Upper lobe of right lung (tissue), 1 donor: ENCODE measurements around the gene HMGXB3. TPM values are rescaled to one million over a fixed set of nuclear protein-coding genes. Genes with fewer than 3 reads are reported as not detected.
A peak's percentile ranks its signal among the peaks of the same experiment; 100 is the strongest.
"Not testable (repeated sequence)": the region's sequence is repeated elsewhere in the genome, so short reads cannot be mapped to it uniquely, and the experiment has no call there.

Experiments used
- ATAC-seq: fragments of 200-7000 bp; cut with Tn5 transposase; one replicate; pipeline ENCODE4 v1.9.1; 2020; ENCODE audit warnings: mild to moderate bottlenecking, moderate library complexity
- DNase-seq: peaks from one replicate; pipeline ENCODE4 v3.0.0-alpha.2; 2020
- H3K27ac ChIP-seq: fragments of 200-600 bp; one replicate; pipeline ENCODE4 v1.8.0; 2022
- H3K27me3 ChIP-seq: fragments of 200-600 bp; one replicate; pipeline ENCODE4 v1.8.0; 2022; ENCODE audit warnings: mild to moderate bottlenecking
- H3K36me3 ChIP-seq: fragments of 200-600 bp; one replicate; pipeline ENCODE4 v1.8.0; 2022
- H3K4me1 ChIP-seq: fragments of 200-600 bp; one replicate; pipeline ENCODE4 v1.8.0; 2022
- H3K4me3 ChIP-seq: fragments of 200-600 bp; one replicate; pipeline ENCODE4 v1.8.0; 2022; ENCODE audit warnings: mild to moderate bottlenecking
- H3K9me3 ChIP-seq: fragments of 200-600 bp; one replicate; pipeline ENCODE4 v1.8.0; 2022
- intact Hi-C: fragments of 100-400 bp; cut with DNase I; formaldehyde crosslinking; loops from one replicate; pipeline ENCODE4 v1.11.0; 2022
- total RNA-seq: library from RNA; stranded (reverse); fragmentation: NEBNext Ultra II Directional; extraction: Animal tissue kit (Norgen Biotek cat#: 25700); gene quantifications from one replicate; pipeline ENCODE4 v1.2.1, GENCODE V29; 2021
- TF ChIP-seq, protein P1 (sequence below): fragments of 200-600 bp; IDR thresholded peaks from one replicate; pipeline ENCODE4 v1.8.0; 2022; ENCODE audit warnings: antibody characterized with exemption
- donor health status: DM: no; HTN: yes; CAD: no; lungs with severe emphysema.

HMGXB3 gene
- total RNA-seq, 1 donor from 2014 or later, result 33.7 TPM

DNA sequence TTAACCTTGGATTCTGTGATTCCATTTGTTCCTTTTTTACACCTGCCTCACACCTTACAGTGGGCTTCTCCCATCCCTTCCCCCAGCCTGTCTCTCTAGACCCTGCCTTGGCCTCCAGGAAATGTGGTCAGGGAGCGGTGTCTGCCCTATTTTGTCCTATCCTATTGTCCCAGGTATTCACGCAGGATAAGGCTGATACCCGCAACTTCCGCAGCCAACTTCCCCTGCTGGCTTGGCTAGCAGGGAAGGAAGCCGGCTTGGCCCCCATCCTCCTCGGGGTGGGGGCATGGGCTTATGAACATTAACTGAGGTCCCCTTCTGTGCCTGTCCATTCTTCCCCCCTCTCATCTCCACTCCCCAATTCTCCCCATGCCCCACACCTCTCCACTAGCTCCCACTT, 82.3 kb downstream of the HMGXB3 start:
- DNase-seq (peak; percentile 63), ATAC-seq (no peak)
- intact Hi-C loops, result no loop called here
- H3K27ac ChIP-seq, result no peak overlapping the region
- no peaks in the 10 kb centered on the region for H3K27me3 ChIP-seq
- H3K4me1 ChIP-seq, result peaks cover 10% of the 10 kb centered on the region
- TF ChIP-seq, protein P1, sequence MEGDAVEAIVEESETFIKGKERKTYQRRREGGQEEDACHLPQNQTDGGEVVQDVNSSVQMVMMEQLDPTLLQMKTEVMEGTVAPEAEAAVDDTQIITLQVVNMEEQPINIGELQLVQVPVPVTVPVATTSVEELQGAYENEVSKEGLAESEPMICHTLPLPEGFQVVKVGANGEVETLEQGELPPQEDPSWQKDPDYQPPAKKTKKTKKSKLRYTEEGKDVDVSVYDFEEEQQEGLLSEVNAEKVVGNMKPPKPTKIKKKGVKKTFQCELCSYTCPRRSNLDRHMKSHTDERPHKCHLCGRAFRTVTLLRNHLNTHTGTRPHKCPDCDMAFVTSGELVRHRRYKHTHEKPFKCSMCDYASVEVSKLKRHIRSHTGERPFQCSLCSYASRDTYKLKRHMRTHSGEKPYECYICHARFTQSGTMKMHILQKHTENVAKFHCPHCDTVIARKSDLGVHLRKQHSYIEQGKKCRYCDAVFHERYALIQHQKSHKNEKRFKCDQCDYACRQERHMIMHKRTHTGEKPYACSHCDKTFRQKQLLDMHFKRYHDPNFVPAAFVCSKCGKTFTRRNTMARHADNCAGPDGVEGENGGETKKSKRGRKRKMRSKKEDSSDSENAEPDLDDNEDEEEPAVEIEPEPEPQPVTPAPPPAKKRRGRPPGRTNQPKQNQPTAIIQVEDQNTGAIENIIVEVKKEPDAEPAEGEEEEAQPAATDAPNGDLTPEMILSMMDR, result no peak
- no peaks in the 10 kb centered on the region for H3K9me3 ChIP-seq
- peak overlapping the region; percentile 14 for H3K4me3 ChIP-seq
- H3K36me3 ChIP-seq, result no peaks in the 10 kb centered on the region

DNA sequence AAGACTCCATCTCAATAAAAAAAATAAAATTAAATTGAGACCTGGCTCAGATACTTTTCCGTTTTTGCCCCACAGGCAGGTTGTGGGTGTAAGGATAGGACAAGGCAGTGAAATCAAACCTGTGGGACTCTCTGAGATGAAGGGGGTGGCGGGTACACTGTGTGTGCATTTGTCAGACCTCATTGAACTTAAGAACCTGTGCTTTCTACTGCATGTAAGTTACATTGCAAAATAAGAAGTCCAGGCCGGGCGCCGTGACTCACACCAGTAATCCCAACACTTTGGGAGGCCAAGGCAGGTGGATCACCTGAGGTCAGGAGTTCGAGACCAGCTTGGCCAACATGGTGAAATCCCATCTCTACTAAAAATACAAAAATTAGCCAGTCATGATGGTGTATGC, 84.2 kb downstream of the HMGXB3 start:
- H3K36me3 ChIP-seq, ATAC-seq, intact Hi-C loops, H3K9me3 ChIP-seq, H3K27ac ChIP-seq: not testable (repeated sequence)
- peak; percentile 46 for DNase-seq
- Histone ChIP-seq H3K4me3 (peak overlapping the region; percentile 38), H3K4me1 (peaks cover 10% of the 10 kb centered on the region), H3K27me3 (peaks cover 11% of the 10 kb centered on the region)

DNA sequence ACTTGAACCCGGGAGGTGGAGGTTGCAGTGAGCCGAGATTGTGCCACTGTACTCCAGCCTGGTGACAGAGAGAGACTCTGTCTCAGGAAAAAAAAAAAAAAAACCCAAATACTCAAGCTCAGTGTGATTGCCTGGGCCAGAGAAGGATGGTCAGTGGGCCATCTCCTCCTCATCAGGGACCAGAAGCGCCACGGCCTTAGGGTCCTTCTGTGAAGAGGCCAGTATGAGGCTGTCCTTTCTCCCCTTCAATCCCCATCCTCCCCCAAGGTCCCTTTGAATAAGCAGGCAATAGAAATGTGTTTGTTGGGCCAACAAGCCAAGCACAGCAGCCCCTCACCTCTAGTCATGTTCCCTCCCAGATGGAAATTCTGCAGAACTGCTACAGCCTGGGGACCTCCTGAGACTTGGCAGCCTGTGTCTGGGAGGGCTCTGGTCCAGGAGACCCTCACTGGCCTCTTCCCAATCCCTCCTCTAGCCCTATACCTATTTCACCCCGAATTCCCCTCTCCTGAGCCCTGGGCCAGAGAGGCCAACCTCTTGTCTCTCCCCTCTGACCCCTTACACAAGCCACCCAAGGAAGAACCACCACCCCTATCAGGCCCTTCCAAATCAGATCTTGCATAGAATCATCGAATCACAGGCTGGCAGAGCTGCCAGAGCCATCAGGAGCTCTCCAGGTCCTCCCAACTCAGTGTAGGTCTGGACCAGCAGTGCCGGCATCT, 84.8 kb downstream of the HMGXB3 start:
- H3K36me3 ChIP-seq, result no peaks in the 10 kb centered on the region
- peaks cover 11% of the 10 kb centered on the region for H3K27me3 ChIP-seq
- TF ChIP-seq, protein P1, result no peak
- H3K9me3 ChIP-seq, result no peaks in the 10 kb centered on the region
- peak; percentile 32 for DNase-seq
- ATAC-seq, result no peak
- peaks cover 10% of the 10 kb centered on the region for H3K4me1 ChIP-seq
- H3K27ac ChIP-seq, result no peak overlapping the region
- H3K4me3 ChIP-seq, result peak overlapping the region; percentile 38
- intact Hi-C loops, result no loop called here

DNA sequence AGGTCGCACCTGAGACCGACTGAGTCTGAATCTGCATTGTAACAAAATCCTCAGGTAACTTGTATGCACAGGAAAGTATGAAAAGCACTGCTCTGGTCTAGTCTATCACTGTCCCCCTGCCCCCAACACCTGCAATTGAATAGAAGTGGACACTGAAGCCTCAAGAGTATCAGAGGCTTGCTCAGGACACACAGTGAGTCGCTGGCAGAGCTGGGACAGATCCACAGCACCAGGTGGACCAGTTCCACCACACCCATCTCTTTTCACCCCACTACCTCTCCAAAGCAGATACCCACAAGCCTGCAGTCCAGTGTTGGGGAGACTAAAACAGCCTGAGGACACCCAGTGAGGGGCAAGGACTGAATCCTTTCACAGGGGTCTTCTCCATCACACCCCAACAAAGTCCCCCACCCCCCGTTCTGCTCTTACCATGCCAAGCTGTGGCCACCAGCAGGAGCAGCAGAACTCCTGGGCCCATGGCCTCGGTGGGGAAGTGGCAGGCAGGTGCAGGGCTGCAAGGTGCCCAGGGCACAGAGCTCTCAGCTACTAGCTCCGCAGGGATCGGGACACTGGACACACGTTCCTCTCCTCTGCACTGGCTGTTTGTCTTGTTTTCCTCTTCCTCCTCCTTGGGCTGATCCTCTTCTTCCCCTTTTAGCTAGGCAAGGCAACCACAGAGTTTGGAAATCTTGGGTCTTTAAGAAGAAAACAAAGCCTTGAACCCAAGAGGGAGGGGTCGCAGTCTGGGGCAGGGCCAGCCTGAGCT, 85.6 kb downstream of the HMGXB3 start, which contains the start of gene CSF1R:
Gene CSF1R (minus strand): TSS at position 605 of the 766 bp plus-strand sequence. CDS start 127 bp downstream, at position 478.
- intact Hi-C loops, result no loop called here

DNA sequence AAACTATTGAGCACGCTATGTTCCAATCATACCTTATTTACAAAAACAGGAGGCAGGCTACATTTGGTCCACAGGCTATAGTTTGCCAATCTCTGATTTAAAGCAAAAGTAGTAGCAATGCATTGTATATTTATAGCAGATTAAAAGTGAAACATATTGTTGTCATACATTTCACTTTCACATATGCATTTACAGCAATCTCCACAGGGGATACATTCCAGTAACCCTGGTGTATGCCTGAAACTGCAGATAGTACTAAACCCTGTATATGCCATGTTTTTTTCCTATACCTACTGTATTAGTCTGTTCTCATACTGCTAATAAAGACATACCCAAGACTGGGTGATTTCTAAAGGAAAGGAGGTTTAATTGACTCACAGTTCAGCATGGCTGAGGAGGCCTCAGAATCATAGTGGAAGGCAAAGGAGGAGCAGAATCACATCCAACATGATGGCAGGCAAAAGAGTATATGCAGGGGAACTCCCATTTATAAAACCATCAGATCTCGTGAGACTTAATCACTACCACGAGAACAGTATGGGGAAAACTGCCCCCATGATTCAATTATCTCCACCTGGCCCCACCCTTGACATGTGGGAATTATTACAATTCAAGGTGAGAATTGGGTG, 91.7 kb downstream of the HMGXB3 start:
- TF ChIP-seq, protein P1, result no peak

More for the DNA sequence above, 85.6 kb downstream of the HMGXB3 start, which contains the start of gene CSF1R:
- peaks cover 11% of the 10 kb centered on the region for H3K27me3 ChIP-seq
- TF ChIP-seq, protein P1, result no peak
- DNase-seq (peak; percentile 65), ATAC-seq (peak; percentile 59)
- H3K4me1 ChIP-seq, result peaks cover 10% of the 10 kb centered on the region
- no peaks in the 10 kb centered on the region for H3K9me3 ChIP-seq
- no peaks in the 10 kb centered on the region for H3K36me3 ChIP-seq
- no peak within 1 kb of the TSS for H3K27ac ChIP-seq
- H3K4me3 ChIP-seq, result peak within 1 kb of the TSS; percentile 38

More for the DNA sequence above, 91.7 kb downstream of the HMGXB3 start:
- no peak for ATAC-seq
- Histone ChIP-seq H3K27ac (no peak overlapping the region), H3K4me1 (no peaks in the 10 kb centered on the region), H3K36me3 (no peaks in the 10 kb centered on the region), H3K9me3 (no peaks in the 10 kb centered on the region), H3K4me3 (no peak overlapping the region), H3K27me3 (peaks cover 11% of the 10 kb centered on the region)
- intact Hi-C loops, result no loop called here
- DNase-seq, result no peak
